Measurements from ENCODE around the gene IBTK.
A peak's percentile ranks its signal among the peaks of the same experiment; 100 is the strongest.
"Not testable (repeated sequence)": the region's sequence is repeated elsewhere in the genome, so short reads cannot be mapped to it uniquely, and the experiment has no call there.

The IBTK gene, protein sequence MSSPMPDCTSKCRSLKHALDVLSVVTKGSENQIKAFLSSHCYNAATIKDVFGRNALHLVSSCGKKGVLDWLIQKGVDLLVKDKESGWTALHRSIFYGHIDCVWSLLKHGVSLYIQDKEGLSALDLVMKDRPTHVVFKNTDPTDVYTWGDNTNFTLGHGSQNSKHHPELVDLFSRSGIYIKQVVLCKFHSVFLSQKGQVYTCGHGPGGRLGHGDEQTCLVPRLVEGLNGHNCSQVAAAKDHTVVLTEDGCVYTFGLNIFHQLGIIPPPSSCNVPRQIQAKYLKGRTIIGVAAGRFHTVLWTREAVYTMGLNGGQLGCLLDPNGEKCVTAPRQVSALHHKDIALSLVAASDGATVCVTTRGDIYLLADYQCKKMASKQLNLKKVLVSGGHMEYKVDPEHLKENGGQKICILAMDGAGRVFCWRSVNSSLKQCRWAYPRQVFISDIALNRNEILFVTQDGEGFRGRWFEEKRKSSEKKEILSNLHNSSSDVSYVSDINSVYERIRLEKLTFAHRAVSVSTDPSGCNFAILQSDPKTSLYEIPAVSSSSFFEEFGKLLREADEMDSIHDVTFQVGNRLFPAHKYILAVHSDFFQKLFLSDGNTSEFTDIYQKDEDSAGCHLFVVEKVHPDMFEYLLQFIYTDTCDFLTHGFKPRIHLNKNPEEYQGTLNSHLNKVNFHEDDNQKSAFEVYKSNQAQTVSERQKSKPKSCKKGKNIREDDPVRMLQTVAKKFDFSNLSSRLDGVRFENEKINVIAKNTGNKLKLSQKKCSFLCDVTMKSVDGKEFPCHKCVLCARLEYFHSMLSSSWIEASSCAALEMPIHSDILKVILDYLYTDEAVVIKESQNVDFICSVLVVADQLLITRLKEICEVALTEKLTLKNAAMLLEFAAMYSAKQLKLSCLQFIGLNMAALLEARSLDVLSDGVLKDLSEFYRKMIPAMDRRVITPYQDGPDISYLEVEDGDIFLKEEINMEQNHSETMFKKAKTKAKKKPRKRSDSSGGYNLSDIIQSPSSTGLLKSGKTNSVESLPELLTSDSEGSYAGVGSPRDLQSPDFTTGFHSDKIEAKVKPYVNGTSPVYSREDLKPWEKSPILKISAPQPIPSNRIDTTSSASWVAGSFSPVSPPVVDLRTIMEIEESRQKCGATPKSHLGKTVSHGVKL (N-terminal part only)

DNA sequence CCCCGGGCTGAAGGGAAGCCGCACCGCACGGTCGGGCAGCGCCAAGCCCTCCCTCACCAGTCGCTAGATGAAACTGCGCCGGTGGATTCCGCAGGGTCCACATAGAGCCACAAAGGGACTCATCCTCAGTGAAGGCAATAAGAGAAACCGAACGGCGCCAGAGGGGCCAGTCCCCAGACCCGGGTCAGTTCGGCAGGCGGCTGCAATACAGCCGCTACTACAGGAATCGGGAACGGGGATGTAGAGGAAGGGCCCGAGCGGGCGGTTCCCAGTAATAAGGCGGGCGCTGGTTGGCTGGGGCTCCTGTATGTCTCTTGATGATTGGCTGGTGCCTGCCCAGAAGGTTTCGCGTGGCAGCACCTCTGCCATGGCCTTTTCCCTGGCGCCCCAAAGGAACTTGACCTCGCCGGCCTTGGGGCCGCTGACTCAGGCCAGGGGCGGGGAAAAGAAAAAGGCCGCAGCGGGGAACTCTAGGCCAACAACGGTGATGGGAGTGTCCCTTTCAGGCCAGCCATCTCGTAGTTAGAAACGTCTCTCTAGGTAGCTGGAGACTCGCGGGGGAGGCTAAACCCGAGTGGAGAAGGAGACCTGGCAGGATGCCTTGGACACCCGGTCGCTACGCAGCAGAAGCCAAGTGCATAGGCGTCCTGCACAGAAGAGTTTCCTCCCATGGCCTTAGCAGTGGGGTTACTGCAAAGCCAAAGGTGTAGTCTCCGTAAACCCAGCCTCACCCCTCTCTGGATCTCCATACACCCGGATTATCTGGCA, at the start of gene IBTK:
Gene IBTK, minus strand, starts transcription at position 240 of the 768 bp plus-strand sequence. CDS start 7,258 bp downstream, outside the sequence.
- Mint-ChIP-seq H3K36me3 (ENCODE audit: low read depth) (peaks cover 20% of the 10 kb centered on the region), H3K4me3 (peak within 1 kb of the TSS; percentile 95), H3K4me1 (peaks cover 40% of the 10 kb centered on the region), H3K27me3 (no peaks in the 10 kb centered on the region), H3K9me3 (no peaks in the 10 kb centered on the region), H3K27ac (peak within 1 kb of the TSS; percentile 90)
- ATAC-seq: peak; percentile 96
- peak; percentile 90 for DNase-seq

DNA sequence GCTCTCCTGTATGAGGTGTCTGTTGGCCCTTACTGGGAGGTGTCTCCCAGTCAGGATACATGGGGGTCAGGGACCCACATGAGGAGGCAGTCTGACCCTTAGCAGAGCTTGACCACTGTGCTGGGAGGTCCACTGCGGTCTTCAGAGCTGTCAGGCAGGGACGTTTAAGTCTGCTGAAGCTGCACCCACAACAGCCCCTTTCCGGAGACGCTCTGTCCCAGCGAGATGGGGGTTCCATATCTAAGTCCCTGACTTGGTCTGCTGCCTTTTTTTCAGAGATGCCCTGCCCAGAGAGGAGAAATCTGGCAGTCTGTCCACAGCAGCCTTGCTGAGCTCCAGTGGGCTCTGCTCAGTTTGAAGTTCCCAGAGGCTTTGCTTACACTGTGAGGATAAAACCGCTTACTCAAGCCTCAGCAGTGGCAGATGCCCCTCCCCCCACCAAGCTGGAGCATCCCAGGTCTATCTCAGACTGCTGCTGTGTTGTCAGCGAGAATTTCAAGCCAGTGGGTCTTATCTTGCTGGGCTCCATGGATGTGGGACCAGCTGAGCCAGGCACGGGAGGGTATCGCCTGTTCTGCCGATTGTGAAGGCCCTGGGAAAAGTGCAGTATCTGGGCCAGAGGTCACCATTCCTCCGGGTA, 36.3 kb upstream of the IBTK start:
- H3K36me3 Mint-ChIP-seq (ENCODE audit: low read depth): no peaks in the 10 kb centered on the region
- H3K27ac Mint-ChIP-seq: no peak overlapping the region
- no peak for ATAC-seq
- H3K4me3 Mint-ChIP-seq: no peak overlapping the region
- peaks cover 4% of the 10 kb centered on the region for H3K9me3 Mint-ChIP-seq
- no peak for DNase-seq
- peaks cover 7% of the 10 kb centered on the region for H3K4me1 Mint-ChIP-seq
- no peaks in the 10 kb centered on the region for H3K27me3 Mint-ChIP-seq

GRCh38 chr6:82281550-82281949, 34.0 kb upstream of the IBTK start:
- peak overlapping the region; percentile 7 for H3K4me3 Mint-ChIP-seq
- not testable (repeated sequence) for H3K4me1 Mint-ChIP-seq; H3K27ac Mint-ChIP-seq; H3K27me3 Mint-ChIP-seq; ATAC-seq; H3K36me3 Mint-ChIP-seq (ENCODE audit: low read depth); DNase-seq; H3K9me3 Mint-ChIP-seq

GRCh38 chr6:82277686-82278085, 30.1 kb upstream of the IBTK start:
- ATAC-seq: no peak
- no peaks in the 10 kb centered on the region for H3K27me3 Mint-ChIP-seq

GRCh38 chr6:82275686-82276085, 28.1 kb upstream of the IBTK start:
- peaks cover 3% of the 10 kb centered on the region for H3K27me3 Mint-ChIP-seq
- no peaks in the 10 kb centered on the region for H3K36me3 Mint-ChIP-seq (ENCODE audit: low read depth)
- DNase-seq (no peak), ATAC-seq (no peak)
- H3K4me3 Mint-ChIP-seq: no peak overlapping the region
- no peaks in the 10 kb centered on the region for H3K9me3 Mint-ChIP-seq
- no peak overlapping the region for H3K27ac Mint-ChIP-seq
- no peaks in the 10 kb centered on the region for H3K4me1 Mint-ChIP-seq

More at GRCh38 chr6:82277686-82278085, 30.1 kb upstream of the IBTK start:
- Mint-ChIP-seq H3K4me3 (no peak overlapping the region), H3K36me3 (ENCODE audit: low read depth) (no peaks in the 10 kb centered on the region), H3K4me1 (peaks cover 7% of the 10 kb centered on the region), H3K27ac (no peak overlapping the region), H3K9me3 (no peaks in the 10 kb centered on the region)
- no peak for DNase-seq

GRCh38 chr6:82273295-82273694, 25.8 kb upstream of the IBTK start:
- DNase-seq (no peak), ATAC-seq (no peak)
- Mint-ChIP-seq H3K9me3 (no peaks in the 10 kb centered on the region), H3K4me3 (no peak overlapping the region), H3K4me1 (no peaks in the 10 kb centered on the region), H3K36me3 (ENCODE audit: low read depth) (no peaks in the 10 kb centered on the region), H3K27me3 (peaks cover 3% of the 10 kb centered on the region), H3K27ac (no peak overlapping the region)

- peaks cover 3% of the 10 kb centered on the region for H3K27me3 Mint-ChIP-seq
- H3K4me1 Mint-ChIP-seq: no peaks in the 10 kb centered on the region
- DNase-seq (no peak), ATAC-seq (no peak)
- no peaks in the 10 kb centered on the region for H3K9me3 Mint-ChIP-seq
- no peak overlapping the region for H3K27ac Mint-ChIP-seq
- H3K4me3 Mint-ChIP-seq: no peak overlapping the region
- no peaks in the 10 kb centered on the region for H3K36me3 Mint-ChIP-seq (ENCODE audit: low read depth)
These were observed 23.5 kb upstream of the IBTK start for GRCh38 chr6:82270881-82271635.

DNA sequence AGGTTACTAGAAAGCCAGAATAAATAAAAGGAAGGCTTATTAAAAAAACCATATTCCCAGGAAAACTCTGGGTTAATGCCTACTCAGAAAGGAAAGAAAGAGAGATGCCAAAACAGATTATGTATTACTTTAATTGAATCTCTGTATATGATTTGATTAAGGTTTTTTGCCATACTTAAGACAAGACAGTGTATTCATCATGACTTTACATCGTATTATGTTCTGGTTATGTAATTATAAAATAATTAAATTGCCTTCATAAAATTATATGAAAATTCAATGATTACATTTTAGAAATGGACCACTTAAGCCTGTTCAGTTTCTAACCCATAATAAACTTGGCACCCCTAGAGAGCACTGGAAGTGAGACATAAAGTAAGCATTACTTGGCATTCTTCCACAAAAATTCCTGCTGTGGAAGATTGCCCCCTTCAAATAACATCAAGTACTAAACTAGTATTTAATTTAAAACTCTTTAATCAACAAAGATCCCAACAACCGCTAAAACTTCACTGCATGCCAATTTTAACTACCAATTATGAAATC, 20.8 kb upstream of the IBTK start:
- peaks cover 3% of the 10 kb centered on the region for H3K27me3 Mint-ChIP-seq

GRCh38 chr6:82264824-82265223, 17.3 kb upstream of the IBTK start:
- Mint-ChIP-seq H3K27me3 (peaks cover 2% of the 10 kb centered on the region), H3K36me3 (ENCODE audit: low read depth) (no peaks in the 10 kb centered on the region), H3K27ac (no peak overlapping the region), H3K9me3 (no peaks in the 10 kb centered on the region), H3K4me3 (no peak overlapping the region), H3K4me1 (no peaks in the 10 kb centered on the region)
- DNase-seq: no peak
- no peak for ATAC-seq

More for the DNA sequence above, 20.8 kb upstream of the IBTK start:
- no peak for DNase-seq
- H3K4me1 Mint-ChIP-seq: no peaks in the 10 kb centered on the region
- no peak for ATAC-seq
- no peaks in the 10 kb centered on the region for H3K9me3 Mint-ChIP-seq
- H3K4me3 Mint-ChIP-seq: no peak overlapping the region
- no peak overlapping the region for H3K27ac Mint-ChIP-seq
- H3K36me3 Mint-ChIP-seq (ENCODE audit: low read depth): no peaks in the 10 kb centered on the region

- Mint-ChIP-seq H3K4me1 (no peaks in the 10 kb centered on the region), H3K27me3 (peaks cover 2% of the 10 kb centered on the region), H3K36me3 (ENCODE audit: low read depth) (no peaks in the 10 kb centered on the region), H3K9me3 (no peaks in the 10 kb centered on the region), H3K4me3 (no peak overlapping the region), H3K27ac (no peak overlapping the region)
- ATAC-seq (no peak), DNase-seq (no peak)
These were observed 16.8 kb upstream of the IBTK start for GRCh38 chr6:82264321-82264720.

GRCh38 chr6:82263916-82264315, 16.4 kb upstream of the IBTK start:
- no peaks in the 10 kb centered on the region for H3K9me3 Mint-ChIP-seq
- no peak overlapping the region for H3K27ac Mint-ChIP-seq
- H3K4me3 Mint-ChIP-seq: no peak overlapping the region
- H3K4me1 Mint-ChIP-seq: no peaks in the 10 kb centered on the region
- no peak for ATAC-seq
- H3K27me3 Mint-ChIP-seq: peaks cover 2% of the 10 kb centered on the region
- no peaks in the 10 kb centered on the region for H3K36me3 Mint-ChIP-seq (ENCODE audit: low read depth)
- no peak for DNase-seq

DNA sequence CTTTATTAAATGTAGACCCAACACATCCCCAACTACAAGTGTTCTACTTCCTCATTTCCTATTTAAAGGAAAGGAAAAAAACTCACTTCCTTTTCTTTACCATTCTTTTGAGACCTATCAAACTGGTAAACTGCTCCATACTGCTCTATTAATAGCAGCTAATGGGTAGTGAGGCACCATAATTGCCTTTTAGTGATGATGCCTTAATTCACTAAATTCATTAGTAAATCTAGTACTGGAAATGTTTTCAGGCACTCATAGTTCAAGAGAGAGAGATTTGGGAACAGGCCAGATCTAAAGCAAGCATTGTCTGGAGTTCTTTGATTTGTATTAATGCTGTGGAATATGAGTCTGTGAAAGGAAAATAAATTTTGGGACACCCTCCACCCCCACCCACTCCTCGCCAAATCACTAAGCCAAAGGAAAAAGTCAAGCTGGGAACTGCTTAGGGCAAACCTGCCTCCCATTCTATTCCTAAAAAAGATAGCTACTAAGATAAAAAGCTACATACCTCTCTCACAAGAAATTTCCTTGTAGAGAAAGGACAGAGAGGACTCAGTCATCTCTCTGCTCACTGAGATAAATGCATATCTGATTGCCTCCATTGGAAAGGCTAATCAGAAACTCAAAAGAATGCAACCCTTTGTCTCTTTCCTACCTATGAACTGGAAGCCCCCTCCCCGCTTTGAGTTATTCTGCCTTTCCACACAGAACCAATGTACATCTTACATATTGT, 13.6 kb upstream of the IBTK start:
- H3K36me3 Mint-ChIP-seq (ENCODE audit: low read depth): no peaks in the 10 kb centered on the region
- H3K27me3 Mint-ChIP-seq: peaks cover 2% of the 10 kb centered on the region
- no peak overlapping the region for H3K4me3 Mint-ChIP-seq
- H3K4me1 Mint-ChIP-seq: no peaks in the 10 kb centered on the region
- no peak for ATAC-seq
- no peak overlapping the region for H3K27ac Mint-ChIP-seq
- no peak for DNase-seq
- H3K9me3 Mint-ChIP-seq: no peaks in the 10 kb centered on the region
